DND-41 (cell line): ENCODE measurements around the gene CEP41.

ENCODE experiments used
- ATAC-seq: fragments of 200-7000 bp; cut with Tn5 transposase; 3 replicates; pipeline ENCODE4 v1.9.1; 2021; ENCODE audit warnings: low read depth; ENCODE audit not compliant: insufficient read depth
- DNase-seq: peaks from one replicate; pipeline ENCODE4 v3.0.0-alpha.2; 2020
- H2AFZ ChIP-seq: 2 replicates; pipeline ENCODE4 v1.6.0; 2012; ENCODE audit warnings: low read depth, low read length
- H3K27ac ChIP-seq: 2 replicates; pipeline ENCODE4 v1.5.1; 2012; ENCODE audit warnings: low read length, inconsistent platforms
- H3K27me3 ChIP-seq: fragments of 200-600 bp; sonication (generic); 2 replicates; pipeline ENCODE4 v1.6.0; 2012; ENCODE audit warnings: low read length, mild to moderate bottlenecking, inconsistent platforms; ENCODE audit not compliant: insufficient read depth, poor library complexity
- H3K36me3 ChIP-seq: 2 replicates; pipeline ENCODE4 v1.5.1; 2012; ENCODE audit warnings: low read length, inconsistent platforms; ENCODE audit not compliant: insufficient read depth
- H3K4me1 ChIP-seq: 2 replicates; pipeline ENCODE4 v1.5.1; 2012; ENCODE audit warnings: mild to moderate bottlenecking, low read length; ENCODE audit not compliant: insufficient read depth
- H3K4me2 ChIP-seq: 2 replicates; pipeline ENCODE4 v1.6.0; 2012; ENCODE audit warnings: mild to moderate bottlenecking, moderate library complexity, low read length, inconsistent platforms; ENCODE audit not compliant: insufficient read depth
- H3K4me3 ChIP-seq, 2 experiments: fragments of 200-600 bp in 1 of 2; shearing (Covaris generic) in 1 of 2; 2 replicates each; pipeline ENCODE4 v1.5.1; 2012 to 2016; ENCODE audit warnings: inconsistent platforms in 2 of 2, low read length in 2 of 2, mild to moderate bottlenecking in 2 of 2, low read depth in 1 of 2, moderate library complexity in 1 of 2
- H3K79me2 ChIP-seq: 2 replicates; pipeline ENCODE4 v1.6.0; 2012; ENCODE audit warnings: low read length, inconsistent platforms; ENCODE audit not compliant: insufficient read depth
- H3K9ac ChIP-seq: 2 replicates; pipeline ENCODE4 v1.6.0; 2012; ENCODE audit warnings: low read depth, mild to moderate bottlenecking, inconsistent platforms, low read length, moderate library complexity
- H3K9me3 ChIP-seq: 2 replicates; pipeline ENCODE4 v1.5.1; 2012; ENCODE audit warnings: low read length, moderate library complexity, mild to moderate bottlenecking, inconsistent platforms; ENCODE audit not compliant: insufficient read depth, severe bottlenecking
- H4K20me1 ChIP-seq: 2 replicates; pipeline ENCODE4 v1.6.0; 2012; ENCODE audit warnings: low read length; ENCODE audit not compliant: insufficient read depth
- EZH2 ChIP-seq: IDR thresholded peaks from 3 replicates; pipeline ENCODE4 v1.6.1; 2012; ENCODE audit warnings: borderline replicate concordance, low read depth, mild to moderate bottlenecking, moderate library complexity, low read length, inconsistent platforms; ENCODE audit not compliant: severe bottlenecking
- TF ChIP-seq, protein P1 (sequence below): IDR thresholded peaks from 2 replicates; pipeline ENCODE4 v1.5.1; 2012; ENCODE audit warnings: borderline replicate concordance, low read length, moderate library complexity, mild to moderate bottlenecking; ENCODE audit not compliant: poor library complexity, severe bottlenecking; ENCODE audit errors: extremely low read depth

The CEP41 gene

DNA sequence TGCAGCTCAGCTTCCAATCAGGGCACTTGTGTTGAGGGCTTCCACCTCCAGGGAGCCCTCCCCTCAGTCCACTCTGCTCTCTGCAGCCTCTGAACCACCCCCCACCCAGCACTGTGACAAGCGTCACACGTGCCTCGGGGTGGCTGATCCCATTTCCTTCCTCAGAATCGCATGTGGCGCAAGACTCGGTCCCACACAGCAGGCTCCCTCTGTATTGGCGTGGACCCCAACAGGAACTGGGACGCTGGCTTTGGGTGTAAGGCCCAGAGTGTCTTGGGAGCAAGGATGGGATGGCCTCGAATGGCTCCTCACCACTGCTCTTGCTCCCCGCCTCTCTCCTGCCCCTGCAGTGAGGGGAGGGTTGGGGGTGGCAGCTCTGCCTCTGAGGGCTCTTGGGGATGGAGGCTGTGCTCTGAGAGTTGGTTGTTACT lies 56.4 kb downstream of the CEP41 start:
- no peaks in the 10 kb centered on the region for H3K9me3 ChIP-seq
- no peak overlapping the region for H2AFZ ChIP-seq
- no peaks in the 10 kb centered on the region for H3K27me3 ChIP-seq
- H3K4me1 ChIP-seq: no peaks in the 10 kb centered on the region
- no peak overlapping the region for H3K9ac ChIP-seq
- H3K79me2 ChIP-seq: no peaks in the 10 kb centered on the region
- H3K4me3 ChIP-seq: no peak overlapping the region
- no peak overlapping the region for H3K4me2 ChIP-seq
- DNase-seq (no peak), ATAC-seq (no peak)
- no peak overlapping the region for H3K27ac ChIP-seq
- no peaks in the 10 kb centered on the region for H4K20me1 ChIP-seq
- no peak for TF ChIP-seq EZH2
- TF ChIP-seq, protein P1, sequence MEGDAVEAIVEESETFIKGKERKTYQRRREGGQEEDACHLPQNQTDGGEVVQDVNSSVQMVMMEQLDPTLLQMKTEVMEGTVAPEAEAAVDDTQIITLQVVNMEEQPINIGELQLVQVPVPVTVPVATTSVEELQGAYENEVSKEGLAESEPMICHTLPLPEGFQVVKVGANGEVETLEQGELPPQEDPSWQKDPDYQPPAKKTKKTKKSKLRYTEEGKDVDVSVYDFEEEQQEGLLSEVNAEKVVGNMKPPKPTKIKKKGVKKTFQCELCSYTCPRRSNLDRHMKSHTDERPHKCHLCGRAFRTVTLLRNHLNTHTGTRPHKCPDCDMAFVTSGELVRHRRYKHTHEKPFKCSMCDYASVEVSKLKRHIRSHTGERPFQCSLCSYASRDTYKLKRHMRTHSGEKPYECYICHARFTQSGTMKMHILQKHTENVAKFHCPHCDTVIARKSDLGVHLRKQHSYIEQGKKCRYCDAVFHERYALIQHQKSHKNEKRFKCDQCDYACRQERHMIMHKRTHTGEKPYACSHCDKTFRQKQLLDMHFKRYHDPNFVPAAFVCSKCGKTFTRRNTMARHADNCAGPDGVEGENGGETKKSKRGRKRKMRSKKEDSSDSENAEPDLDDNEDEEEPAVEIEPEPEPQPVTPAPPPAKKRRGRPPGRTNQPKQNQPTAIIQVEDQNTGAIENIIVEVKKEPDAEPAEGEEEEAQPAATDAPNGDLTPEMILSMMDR: no peak
- H3K36me3 ChIP-seq: no peaks in the 10 kb centered on the region

DNA sequence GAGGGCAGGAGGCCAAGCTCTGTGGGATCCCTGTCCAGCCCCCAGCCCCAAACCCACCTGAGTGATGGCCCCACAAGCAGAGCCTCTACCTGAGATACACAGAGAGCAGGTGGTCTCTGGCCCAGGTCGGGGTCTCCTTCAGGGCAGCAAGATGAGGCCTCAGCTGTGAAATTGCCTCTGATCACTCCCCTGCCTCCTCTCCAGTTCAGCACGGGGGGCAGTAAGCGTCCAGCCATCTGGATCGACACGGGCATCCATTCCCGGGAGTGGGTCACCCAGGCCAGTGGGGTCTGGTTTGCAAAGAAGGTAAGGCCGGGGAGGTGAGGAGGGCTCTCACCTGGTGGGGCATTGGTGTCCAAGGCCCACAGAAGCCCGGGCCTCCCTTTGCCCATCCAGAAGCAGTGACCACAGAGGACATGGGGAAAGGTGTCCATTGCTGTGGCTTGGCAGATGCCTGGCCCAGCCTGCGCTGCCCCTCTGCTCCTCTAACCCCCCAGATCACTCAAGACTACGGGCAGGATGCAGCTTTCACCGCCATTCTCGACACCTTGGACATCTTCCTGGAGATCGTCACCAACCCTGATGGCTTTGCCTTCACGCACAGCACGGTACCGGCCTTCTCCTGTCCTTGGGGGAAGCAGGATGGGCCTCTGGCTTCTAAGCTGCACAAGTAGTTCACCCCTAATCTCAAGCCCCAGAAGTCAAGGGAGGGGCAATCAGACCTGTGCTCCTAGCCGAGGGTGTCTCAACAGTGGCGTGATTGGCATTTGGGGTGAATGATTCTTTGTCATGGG lies 57.4 kb downstream of the CEP41 start:
- Histone ChIP-seq H3K9me3 (no peaks in the 10 kb centered on the region), H3K4me1 (no peaks in the 10 kb centered on the region), H3K36me3 (no peaks in the 10 kb centered on the region), H3K27me3 (no peaks in the 10 kb centered on the region), H2AFZ (no peak overlapping the region), H3K79me2 (no peaks in the 10 kb centered on the region), H3K4me3 (no peak overlapping the region), H3K9ac (no peak overlapping the region), H4K20me1 (no peaks in the 10 kb centered on the region), H3K4me2 (no peak overlapping the region), H3K27ac (no peak overlapping the region)
- no peak for ATAC-seq
- TF ChIP-seq, protein P1: no peak
- no peak for TF ChIP-seq EZH2
- DNase-seq: no peak

DNA sequence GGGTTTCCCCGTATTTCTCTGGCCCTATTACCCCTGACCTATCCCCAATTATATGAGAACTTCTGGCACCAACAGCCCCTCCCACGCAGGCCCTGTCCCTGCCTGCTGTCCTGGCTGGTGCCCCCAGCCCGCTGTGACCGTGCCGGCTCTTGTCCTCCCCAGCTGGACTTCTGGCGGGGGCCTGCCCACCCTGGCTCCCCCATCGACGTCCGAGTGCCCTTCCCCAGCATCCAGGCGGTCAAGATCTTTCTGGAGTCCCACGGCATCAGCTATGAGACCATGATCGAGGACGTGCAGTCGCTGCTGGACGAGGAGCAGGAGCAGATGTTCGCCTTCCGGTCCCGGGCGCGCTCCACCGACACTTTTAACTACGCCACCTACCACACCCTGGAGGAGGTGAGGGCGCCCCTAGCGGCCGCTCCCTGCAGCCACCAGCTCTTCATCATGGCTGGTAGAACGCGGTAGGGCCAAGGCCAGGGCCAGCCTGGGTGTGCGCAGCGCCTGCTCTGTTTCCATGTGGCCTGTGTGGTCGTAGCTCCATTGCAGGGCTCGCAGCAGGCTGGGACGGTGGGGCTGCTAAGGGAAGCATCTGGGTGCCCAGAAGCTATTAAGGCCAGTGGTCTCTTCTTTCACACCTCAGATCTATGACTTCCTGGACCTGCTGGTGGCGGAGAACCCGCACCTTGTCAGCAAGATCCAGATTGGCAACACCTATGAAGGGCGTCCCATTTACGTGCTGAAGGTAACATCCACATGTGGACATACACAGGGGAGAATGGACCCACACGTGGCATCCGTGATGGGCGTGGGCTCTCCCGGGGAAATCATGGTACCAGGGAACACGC lies 59.1 kb downstream of the CEP41 start:
- no peaks in the 10 kb centered on the region for H3K27me3 ChIP-seq
- H2AFZ ChIP-seq: no peak overlapping the region; the same call in 1 of the 2 replicates
- H3K4me1 ChIP-seq: no peaks in the 10 kb centered on the region
- H3K79me2 ChIP-seq: no peaks in the 10 kb centered on the region
- TF ChIP-seq, protein P1: peak; percentile 10
- no peak for TF ChIP-seq EZH2
- no peak overlapping the region for H3K27ac ChIP-seq
- H3K4me2 ChIP-seq: no peak overlapping the region
- ATAC-seq: no peak
- no peak overlapping the region for H3K9ac ChIP-seq
- H4K20me1 ChIP-seq: no peaks in the 10 kb centered on the region
- no peaks in the 10 kb centered on the region for H3K9me3 ChIP-seq
- H3K36me3 ChIP-seq: no peaks in the 10 kb centered on the region
- no peak for DNase-seq
- no peak overlapping the region for H3K4me3 ChIP-seq
